Measurements from ENCODE around the gene CTNNBL1. TPM values are rescaled to one million over a fixed set of nuclear protein-coding genes. Genes with fewer than 3 reads are reported as not detected.

The CTNNBL1 gene
- total RNA-seq, 1 donor from 2014 or later: 33.3 TPM

DNA sequence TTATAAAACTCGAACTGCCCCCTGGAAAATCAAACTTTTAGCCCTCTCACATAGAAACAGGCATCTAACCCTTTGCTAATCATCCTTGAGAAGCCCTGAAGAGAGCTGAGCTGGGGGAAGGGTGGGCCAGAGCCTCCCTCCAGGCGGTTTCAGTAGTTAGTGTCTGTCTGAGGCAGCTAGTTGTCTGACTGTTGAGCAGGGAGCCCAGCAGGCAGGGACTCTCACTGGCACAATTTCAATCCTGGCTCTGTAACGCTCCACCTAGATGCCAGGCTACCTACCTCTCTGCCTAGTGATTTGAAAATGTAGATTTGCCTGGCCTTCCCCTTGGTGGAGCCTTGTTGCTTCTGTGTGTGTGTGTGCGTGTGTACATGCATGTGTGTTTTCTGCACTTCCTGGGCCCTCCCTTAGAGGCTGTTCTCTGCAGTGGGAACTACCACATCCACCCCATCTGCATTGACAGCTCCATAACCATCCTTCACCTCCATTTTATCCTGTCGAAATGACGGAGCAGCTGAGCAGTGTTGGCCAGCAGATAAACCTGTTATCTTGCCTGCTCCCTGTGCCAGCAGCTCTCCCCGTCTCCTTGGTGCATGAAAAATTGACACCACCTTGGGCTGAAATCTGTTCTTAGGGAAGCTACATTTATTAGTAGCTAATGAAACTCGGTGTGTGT, 139.5 kb downstream of the CTNNBL1 start:
- no peaks in the 10 kb centered on the region for H3K9me3 ChIP-seq
- no peak overlapping the region for H3K27ac ChIP-seq
- intact Hi-C loops (cut with DNase I): no loop called here
- no peaks in the 10 kb centered on the region for H3K27me3 ChIP-seq
- no peak for DNase-seq (ENCODE audit: low spot score in 2 of 2)
- H3K36me3 ChIP-seq: no peaks in the 10 kb centered on the region
- TF ChIP-seq, protein P1, sequence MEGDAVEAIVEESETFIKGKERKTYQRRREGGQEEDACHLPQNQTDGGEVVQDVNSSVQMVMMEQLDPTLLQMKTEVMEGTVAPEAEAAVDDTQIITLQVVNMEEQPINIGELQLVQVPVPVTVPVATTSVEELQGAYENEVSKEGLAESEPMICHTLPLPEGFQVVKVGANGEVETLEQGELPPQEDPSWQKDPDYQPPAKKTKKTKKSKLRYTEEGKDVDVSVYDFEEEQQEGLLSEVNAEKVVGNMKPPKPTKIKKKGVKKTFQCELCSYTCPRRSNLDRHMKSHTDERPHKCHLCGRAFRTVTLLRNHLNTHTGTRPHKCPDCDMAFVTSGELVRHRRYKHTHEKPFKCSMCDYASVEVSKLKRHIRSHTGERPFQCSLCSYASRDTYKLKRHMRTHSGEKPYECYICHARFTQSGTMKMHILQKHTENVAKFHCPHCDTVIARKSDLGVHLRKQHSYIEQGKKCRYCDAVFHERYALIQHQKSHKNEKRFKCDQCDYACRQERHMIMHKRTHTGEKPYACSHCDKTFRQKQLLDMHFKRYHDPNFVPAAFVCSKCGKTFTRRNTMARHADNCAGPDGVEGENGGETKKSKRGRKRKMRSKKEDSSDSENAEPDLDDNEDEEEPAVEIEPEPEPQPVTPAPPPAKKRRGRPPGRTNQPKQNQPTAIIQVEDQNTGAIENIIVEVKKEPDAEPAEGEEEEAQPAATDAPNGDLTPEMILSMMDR (IDR thresholded peaks at IDR 0.05): no peak
- H3K4me1 ChIP-seq: no peaks in the 10 kb centered on the region
- no peak overlapping the region for H3K4me3 ChIP-seq

DNA sequence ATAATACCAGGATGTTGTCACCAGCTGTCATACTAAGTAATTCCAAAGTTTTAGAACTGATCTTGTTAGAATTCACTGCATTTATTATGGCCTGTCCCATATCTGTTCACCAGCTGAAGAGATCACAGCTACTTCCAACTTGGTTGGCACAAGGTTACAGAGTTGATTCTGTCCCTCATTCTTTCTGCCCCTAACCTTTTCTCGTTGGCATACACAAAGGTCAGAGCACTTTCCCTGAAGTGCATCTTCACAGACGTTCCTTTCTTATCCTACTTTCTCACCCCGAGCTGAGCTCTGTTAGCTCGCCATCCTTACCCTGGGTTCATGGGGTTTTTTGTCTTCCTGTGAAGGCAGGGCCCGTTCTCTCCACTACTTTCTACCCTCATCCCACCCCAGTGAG, 143.1 kb downstream of the CTNNBL1 start:
- Histone ChIP-seq H3K27me3 (no peaks in the 10 kb centered on the region), H3K9me3 (no peaks in the 10 kb centered on the region), H3K4me1 (no peaks in the 10 kb centered on the region), H3K27ac (no peak overlapping the region), H3K4me3 (no peak overlapping the region), H3K36me3 (peaks cover 0 to under 1% of the 10 kb centered on the region in 2 donors)
- intact Hi-C loops (cut with DNase I): no loop called here
- TF ChIP-seq, protein P1 (IDR thresholded peaks at IDR 0.05): no peak
- DNase-seq (ENCODE audit: low spot score in 2 of 2): no peak

DNA sequence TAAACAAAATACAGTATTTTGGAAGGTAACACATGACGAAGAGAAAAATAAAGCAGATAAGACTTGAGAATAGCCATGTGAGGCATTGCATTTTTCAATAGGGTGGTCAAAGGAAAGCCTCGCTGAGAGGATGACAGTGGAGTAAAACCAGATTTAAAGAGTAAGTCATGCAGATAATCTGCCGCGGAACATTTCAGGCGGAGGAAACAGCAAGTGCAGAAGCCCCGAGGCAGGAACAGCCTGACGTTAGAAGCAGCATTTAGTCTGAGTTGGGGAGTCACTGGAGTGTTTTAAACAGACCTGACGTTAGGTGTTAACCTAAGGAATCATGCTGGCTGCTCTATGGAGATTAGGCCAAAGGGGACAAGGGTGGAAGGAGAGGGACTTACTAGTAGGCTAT, 144.1 kb downstream of the CTNNBL1 start:
- no peaks in the 10 kb centered on the region for H3K27me3 ChIP-seq
- TF ChIP-seq, protein P1 (IDR thresholded peaks at IDR 0.05): no peak
- intact Hi-C loops (cut with DNase I): no loop called here
- peaks cover 0 to 10% of the 10 kb centered on the region in 2 donors for H3K36me3 ChIP-seq
- no peaks in the 10 kb centered on the region for H3K9me3 ChIP-seq
- H3K4me1 ChIP-seq: no peaks in the 10 kb centered on the region
- no peak overlapping the region for H3K27ac ChIP-seq
- DNase-seq (ENCODE audit: low spot score in 2 of 2): no peak
- H3K4me3 ChIP-seq: no peak overlapping the region

DNA sequence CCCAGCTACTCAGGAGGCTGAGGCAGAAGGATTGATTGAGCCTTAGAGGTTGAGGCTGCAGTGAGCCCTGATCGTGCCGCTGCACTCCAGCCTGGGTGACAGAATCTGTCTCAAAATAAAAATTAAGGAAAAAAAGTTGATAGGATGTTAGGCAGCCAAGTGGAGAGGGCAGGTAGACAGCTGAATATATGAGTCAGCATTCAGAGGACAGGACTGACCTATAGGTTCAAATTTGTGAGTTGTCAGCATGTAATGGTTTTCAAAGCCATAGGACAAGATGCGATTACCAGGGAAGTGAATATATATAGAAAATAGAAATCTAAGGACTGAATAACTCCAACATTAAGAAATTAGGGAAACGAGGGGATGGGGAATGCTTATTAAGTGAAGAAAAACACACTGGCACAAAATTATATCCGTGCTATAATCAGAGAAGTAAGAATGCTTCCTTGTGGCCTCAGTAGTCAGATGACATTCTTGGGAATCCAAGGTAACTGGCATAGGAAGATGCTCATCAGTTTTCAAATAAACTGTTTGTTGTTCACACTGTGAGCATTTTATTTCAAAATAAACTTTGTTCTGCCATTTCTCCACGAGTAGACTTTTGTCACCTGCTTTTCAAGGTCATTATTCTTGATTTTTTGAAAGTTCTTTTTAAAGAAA, 145.1 kb downstream of the CTNNBL1 start:
- DNase-seq (ENCODE audit: low spot score in 2 of 2): no peak
- Histone ChIP-seq H3K9me3 (no peaks in the 10 kb centered on the region), H3K4me3 (no peak overlapping the region), H3K27me3 (no peaks in the 10 kb centered on the region), H3K27ac (no peak overlapping the region), H3K36me3 (peaks cover 0 to 20% of the 10 kb centered on the region in 2 donors), H3K4me1 (no peaks in the 10 kb centered on the region)
- intact Hi-C loops (cut with DNase I): no loop called here
- TF ChIP-seq, protein P1 (IDR thresholded peaks at IDR 0.05): no peak

DNA sequence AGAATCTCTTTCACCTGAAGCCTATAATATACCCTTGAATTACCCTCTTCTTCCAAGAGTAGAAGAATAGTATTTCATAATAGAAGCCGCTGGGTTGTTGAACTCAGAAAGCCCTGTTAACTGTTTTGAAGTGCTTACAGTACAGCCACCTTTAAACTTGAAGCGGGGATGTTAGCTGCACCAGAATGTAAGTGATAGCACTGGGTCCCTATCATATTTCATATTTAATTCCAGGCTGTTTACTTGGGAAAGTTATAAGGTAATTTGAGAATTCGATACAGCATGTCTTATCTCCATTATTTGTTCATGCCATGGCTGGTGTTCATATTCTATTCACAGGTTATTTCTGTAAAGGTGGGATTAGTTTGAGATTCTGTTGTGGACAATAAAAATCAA, 145.6 kb downstream of the CTNNBL1 start:
- TF ChIP-seq, protein P1 (IDR thresholded peaks at IDR 0.05): no peak
- H3K27ac ChIP-seq: no peak overlapping the region
- H3K27me3 ChIP-seq: no peaks in the 10 kb centered on the region
- no peaks in the 10 kb centered on the region for H3K4me1 ChIP-seq
- DNase-seq (ENCODE audit: low spot score in 2 of 2): no peak
- intact Hi-C loops (cut with DNase I): no loop called here
- H3K4me3 ChIP-seq: no peak overlapping the region
- H3K9me3 ChIP-seq: no peaks in the 10 kb centered on the region
- H3K36me3 ChIP-seq: peaks cover 0 to 23% of the 10 kb centered on the region in 2 donors
